Left ventricle myocardium inferior (tissue), 1 donor: ENCODE data around the gene PRR3. TPM values are rescaled to one million over a fixed set of nuclear protein-coding genes. Genes with fewer than 3 reads are reported as not detected.
"Not testable (repeated sequence)": the region's sequence is repeated elsewhere in the genome, so short reads cannot be mapped to it uniquely, and the experiment has no call there.

Experiments
- DNase-seq: peaks from one replicate; pipeline ENCODE4 v3.0.0-alpha.2; 2020
- H3K27ac ChIP-seq: fragments of 200-600 bp; replicated peaks from 2 replicates; pipeline ENCODE4 v1.8.0; 2021
- H3K27me3 ChIP-seq: fragments of 200-600 bp; 2 replicates; pipeline ENCODE4 v1.8.0; 2021; ENCODE audit warnings: low read depth
- H3K36me3 ChIP-seq: fragments of 200-600 bp; 2 replicates; pipeline ENCODE4 v1.8.0; 2021
- H3K4me1 ChIP-seq: fragments of 200-600 bp; 2 replicates; pipeline ENCODE4 v1.8.0; 2021
- H3K4me3 ChIP-seq: fragments of 200-600 bp; 2 replicates; pipeline ENCODE4 v1.8.0; 2021; ENCODE audit warnings: mild to moderate bottlenecking, moderate library complexity
- H3K9me3 ChIP-seq: fragments of 200-600 bp; replicated peaks from 2 replicates; pipeline ENCODE4 v1.8.0; 2021
- intact Hi-C: fragments of 100-400 bp; cut with micrococcal nuclease; formaldehyde crosslinking; loops from one replicate; pipeline ENCODE4 v1.11.0; 2022
- total RNA-seq: library from RNA; stranded (reverse); fragmentation: NEBNext Ultra II Directional; extraction: Animal tissue kit (Norgen Biotek cat#: 25700); gene quantifications from one replicate; pipeline ENCODE4 v1.2.1, GENCODE V29; 2021
- TF ChIP-seq, protein P1 (sequence below): fragments of 200-600 bp; IDR thresholded peaks from 2 replicates; pipeline ENCODE4 v1.8.0; 2021; ENCODE audit warnings: antibody characterized with exemption, mild to moderate bottlenecking, borderline replicate concordance
- donor health status: DM: no; HTN: yes; CAD: no; lungs with severe emphysema.

The PRR3 gene
- total RNA-seq, 1 donor from 2014 or later: 2.0 TPM

DNA sequence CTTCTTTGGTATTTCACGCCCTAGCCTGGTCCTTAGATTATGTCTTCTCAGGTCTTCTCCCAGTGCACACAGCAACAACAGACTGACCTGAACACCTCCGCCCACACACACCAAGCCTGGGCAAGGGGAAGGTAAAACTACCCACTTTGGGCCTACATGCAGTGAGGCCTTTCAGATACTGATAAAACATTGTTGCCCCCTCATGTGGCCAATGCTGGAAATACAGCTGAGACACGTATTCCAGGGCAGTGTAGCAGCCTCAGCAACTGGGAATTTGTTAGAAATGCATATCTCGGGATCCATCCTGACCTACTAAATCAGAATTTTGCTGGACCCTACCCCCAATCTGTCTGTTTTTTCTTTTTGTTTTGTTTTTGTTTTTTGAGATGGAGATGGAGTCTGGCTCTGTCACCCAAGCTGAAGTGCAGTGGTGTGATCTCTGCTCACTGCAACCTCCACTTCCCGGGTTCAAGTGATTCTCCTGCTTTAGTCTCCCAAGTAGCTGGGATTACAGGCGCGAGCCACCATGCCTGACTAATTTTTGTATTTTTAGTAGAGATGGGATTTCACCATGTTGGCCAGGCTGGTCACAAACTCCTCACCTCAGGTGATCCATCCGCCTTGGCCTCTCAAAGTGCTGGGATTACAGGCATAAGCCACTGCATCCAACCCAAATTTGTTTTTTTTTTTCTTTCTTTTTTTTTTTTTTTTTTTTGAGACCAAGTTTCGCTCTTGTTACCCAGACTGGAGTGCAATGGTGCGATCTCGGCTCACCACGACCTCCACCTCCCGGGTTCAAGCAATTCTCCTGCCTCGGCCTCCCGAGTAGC lies 40.4 kb downstream of the PRR3 start:
- Histone ChIP-seq H3K36me3 (peaks cover 48% of the 10 kb centered on the region), H3K4me1 (peaks cover 10% of the 10 kb centered on the region)
- H3K9me3 ChIP-seq, intact Hi-C loops, H3K4me3 ChIP-seq, H3K27ac ChIP-seq, H3K27me3 ChIP-seq: not testable (repeated sequence)
- DNase-seq: peak; percentile 53
- TF ChIP-seq, protein P1, sequence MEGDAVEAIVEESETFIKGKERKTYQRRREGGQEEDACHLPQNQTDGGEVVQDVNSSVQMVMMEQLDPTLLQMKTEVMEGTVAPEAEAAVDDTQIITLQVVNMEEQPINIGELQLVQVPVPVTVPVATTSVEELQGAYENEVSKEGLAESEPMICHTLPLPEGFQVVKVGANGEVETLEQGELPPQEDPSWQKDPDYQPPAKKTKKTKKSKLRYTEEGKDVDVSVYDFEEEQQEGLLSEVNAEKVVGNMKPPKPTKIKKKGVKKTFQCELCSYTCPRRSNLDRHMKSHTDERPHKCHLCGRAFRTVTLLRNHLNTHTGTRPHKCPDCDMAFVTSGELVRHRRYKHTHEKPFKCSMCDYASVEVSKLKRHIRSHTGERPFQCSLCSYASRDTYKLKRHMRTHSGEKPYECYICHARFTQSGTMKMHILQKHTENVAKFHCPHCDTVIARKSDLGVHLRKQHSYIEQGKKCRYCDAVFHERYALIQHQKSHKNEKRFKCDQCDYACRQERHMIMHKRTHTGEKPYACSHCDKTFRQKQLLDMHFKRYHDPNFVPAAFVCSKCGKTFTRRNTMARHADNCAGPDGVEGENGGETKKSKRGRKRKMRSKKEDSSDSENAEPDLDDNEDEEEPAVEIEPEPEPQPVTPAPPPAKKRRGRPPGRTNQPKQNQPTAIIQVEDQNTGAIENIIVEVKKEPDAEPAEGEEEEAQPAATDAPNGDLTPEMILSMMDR: peak; percentile 82

DNA sequence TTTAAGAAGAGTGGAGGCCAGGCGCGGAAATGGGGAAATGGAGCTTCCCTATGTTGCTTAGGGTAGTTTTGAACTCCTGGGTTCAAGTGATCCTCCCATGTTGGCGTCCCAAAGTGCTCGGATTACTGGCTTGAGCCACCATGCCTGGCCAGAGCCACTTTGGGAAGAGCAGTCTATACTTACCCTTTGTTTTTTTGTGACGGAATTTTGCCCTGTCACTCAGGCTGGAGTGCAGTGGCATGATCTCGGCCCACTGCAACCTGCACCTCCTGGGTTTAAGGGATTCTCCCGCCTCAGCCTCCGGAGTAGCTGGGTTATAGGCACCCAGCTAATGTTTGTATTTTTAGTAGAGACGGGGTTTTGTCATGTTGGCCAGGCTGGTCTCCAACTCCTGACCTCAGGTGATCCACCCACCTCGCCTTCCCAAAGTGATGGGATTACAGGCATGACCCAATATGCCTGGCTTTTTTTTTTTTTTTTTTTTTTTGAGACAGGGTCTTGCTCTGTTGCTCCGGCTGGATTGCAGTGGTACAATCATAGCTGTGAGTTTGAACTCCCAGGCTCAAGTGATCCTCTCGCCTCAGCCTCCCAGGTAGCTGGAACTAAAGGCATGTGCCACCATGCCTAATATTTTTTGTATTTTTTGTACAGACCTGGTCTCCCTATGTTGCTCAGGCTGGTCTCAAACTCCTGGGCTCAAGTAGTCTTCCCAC lies 42.0 kb downstream of the PRR3 start:
- no peaks in the 10 kb centered on the region for H3K27me3 ChIP-seq
- DNase-seq: no peak
- no peak overlapping the region for H3K4me3 ChIP-seq
- peaks cover 50% of the 10 kb centered on the region for H3K36me3 ChIP-seq
- peaks cover 13% of the 10 kb centered on the region for H3K4me1 ChIP-seq
- no peaks in the 10 kb centered on the region for H3K9me3 ChIP-seq
- intact Hi-C loops: no loop called here
- peak overlapping the region; percentile 4 for H3K27ac ChIP-seq
- TF ChIP-seq, protein P1: no peak

DNA sequence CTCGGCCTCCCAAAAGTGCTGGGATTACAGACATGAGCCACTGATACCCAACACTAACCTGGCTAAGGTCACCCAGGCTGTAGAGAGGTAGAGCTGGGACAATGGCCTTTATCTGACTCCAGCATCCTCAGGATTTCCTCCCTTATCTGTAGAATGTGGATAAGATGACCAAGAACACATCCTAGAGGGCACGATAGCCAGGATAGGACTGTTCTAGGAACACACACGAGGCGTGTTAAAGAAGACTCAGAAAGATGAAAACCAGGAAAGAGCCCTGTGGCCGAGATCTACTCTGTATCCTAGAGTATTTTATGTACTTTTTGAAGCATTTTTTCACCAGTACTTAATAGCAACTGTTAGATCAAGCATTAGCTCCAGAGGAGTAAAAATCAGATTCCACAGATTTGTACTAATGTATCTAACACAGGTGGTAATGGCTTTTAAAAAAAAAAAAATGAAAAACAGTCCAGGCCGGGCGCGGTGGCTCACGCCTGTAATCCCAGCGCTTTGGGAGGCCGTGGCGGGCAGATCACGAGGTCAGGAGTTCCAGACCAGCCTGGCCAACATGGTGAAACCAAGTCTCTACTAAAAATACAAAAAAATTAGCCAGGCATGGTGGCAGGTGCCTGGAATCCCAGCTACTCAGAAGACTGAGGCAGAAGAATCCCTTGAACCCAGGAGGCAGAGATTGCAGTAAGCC lies 42.7 kb downstream of the PRR3 start:
- no peaks in the 10 kb centered on the region for H3K27me3 ChIP-seq
- no peak overlapping the region for H3K4me3 ChIP-seq
- TF ChIP-seq, protein P1: no peak
- peaks cover 50% of the 10 kb centered on the region for H3K36me3 ChIP-seq
- DNase-seq: no peak
- peak overlapping the region; percentile 4 for H3K27ac ChIP-seq
- intact Hi-C loops: no loop called here
- H3K4me1 ChIP-seq: peaks cover 13% of the 10 kb centered on the region
- no peaks in the 10 kb centered on the region for H3K9me3 ChIP-seq

DNA sequence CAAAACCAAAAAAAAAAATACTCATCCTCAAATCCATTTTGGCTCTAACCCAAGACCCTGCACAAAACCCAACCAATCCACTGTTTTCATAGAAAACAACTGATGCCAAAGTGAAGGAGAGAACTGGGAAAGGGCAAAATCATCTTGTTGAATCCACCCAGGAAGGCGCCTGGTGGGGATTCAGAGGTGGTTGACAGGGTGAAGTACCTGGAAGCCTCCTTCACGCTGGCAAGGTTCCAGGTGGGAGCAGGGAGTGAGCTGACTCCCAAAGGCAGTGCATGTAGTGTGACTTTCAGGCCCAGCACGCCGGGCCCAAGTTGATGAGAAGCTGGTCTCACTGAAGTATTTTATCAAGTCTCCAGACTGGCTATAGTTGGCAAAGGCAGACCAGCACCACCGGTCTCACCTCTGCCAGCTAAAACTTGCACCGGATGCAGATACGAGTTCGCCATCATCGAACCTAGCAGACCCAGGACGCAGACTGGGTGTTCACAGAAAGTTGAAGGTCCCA lies 43.4 kb downstream of the PRR3 start:
- intact Hi-C loops: no loop called here
- Histone ChIP-seq H3K4me1 (peaks cover 13% of the 10 kb centered on the region), H3K4me3 (no peak overlapping the region), H3K27me3 (no peaks in the 10 kb centered on the region), H3K27ac (no peak overlapping the region), H3K9me3 (no peaks in the 10 kb centered on the region), H3K36me3 (peaks cover 52% of the 10 kb centered on the region)
- DNase-seq: peak; percentile 32
- TF ChIP-seq, protein P1: no peak

DNA sequence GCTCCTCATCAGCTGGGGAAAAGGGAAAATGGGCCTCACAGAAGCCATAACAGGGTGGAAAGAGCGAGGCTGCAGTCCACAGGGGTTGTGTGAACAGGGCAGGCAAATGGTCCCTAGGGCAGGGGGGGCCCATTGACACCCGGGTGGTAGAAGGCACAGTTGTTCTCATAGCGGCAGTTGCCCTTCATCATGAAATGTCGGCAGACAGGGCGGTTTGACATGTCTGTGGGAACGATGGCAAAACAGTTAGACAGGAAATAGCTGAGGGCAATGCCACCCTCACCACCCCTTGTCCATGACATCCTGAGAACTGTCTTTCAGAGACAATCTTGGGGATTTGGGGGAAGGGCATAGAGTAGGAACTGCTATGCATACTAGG lies 44.3 kb downstream of the PRR3 start:
- H3K4me1 ChIP-seq: peaks cover 13% of the 10 kb centered on the region
- no peak for DNase-seq
- H3K36me3 ChIP-seq: peaks cover 62% of the 10 kb centered on the region
- TF ChIP-seq, protein P1: no peak
- no peak overlapping the region for H3K4me3 ChIP-seq
- intact Hi-C loops: no loop called here
- no peaks in the 10 kb centered on the region for H3K27me3 ChIP-seq
- H3K27ac ChIP-seq: no peak overlapping the region
- H3K9me3 ChIP-seq: no peaks in the 10 kb centered on the region
